Progenitor cell of endocrine pancreas (in vitro differentiated cells): Measurements from ENCODE around the gene CDKN1A. TPM values are rescaled to one million over a fixed set of nuclear protein-coding genes. Genes with fewer than 3 reads are reported as not detected.

Source experiments
- DNase-seq: peaks from one replicate; pipeline ENCODE4 v3.0.0; 2021; ENCODE audit warnings: low spot score; ENCODE audit not compliant: unreplicated experiment
- H3K27ac Mint-ChIP-seq: 2 replicates; pipeline ENCODE4 v1.8.0; 2021; ENCODE audit warnings: mild to moderate bottlenecking, moderate library complexity, mixed read lengths
- H3K27me3 Mint-ChIP-seq: 2 replicates; pipeline ENCODE4 v1.8.0; 2021; ENCODE audit warnings: mixed read lengths
- H3K36me3 Mint-ChIP-seq: 2 replicates; pipeline ENCODE4 v1.8.0; 2022; ENCODE audit warnings: mixed read lengths; ENCODE audit not compliant: insufficient read depth
- H3K4me1 Mint-ChIP-seq: 2 replicates; pipeline ENCODE4 v1.8.0; 2021; ENCODE audit warnings: low read depth, mixed read lengths
- H3K4me3 Mint-ChIP-seq: 2 replicates; pipeline ENCODE4 v1.8.0; 2021; ENCODE audit warnings: low read depth, mild to moderate bottlenecking, moderate library complexity, mixed read lengths
- H3K9me3 Mint-ChIP-seq: 2 replicates; pipeline ENCODE4 v1.8.0; 2021; ENCODE audit warnings: low read depth, mixed read lengths
- CTCF ChIP-seq: fragments of 200-600 bp; sonication (generic); IDR thresholded peaks from one replicate; pipeline ENCODE4 v1.5.0; 2021; ENCODE audit warnings: antibody characterized with exemption, mild to moderate bottlenecking; ENCODE audit not compliant: unreplicated experiment
- total RNA-seq: library from RNA; stranded (reverse); gene quantifications from 2 replicates; pipeline ENCODE4 v1.2.1, GENCODE V29; 2021

The CDKN1A gene
- total RNA-seq, 1 donor from 2014 or later, result 12.4 TPM

DNA sequence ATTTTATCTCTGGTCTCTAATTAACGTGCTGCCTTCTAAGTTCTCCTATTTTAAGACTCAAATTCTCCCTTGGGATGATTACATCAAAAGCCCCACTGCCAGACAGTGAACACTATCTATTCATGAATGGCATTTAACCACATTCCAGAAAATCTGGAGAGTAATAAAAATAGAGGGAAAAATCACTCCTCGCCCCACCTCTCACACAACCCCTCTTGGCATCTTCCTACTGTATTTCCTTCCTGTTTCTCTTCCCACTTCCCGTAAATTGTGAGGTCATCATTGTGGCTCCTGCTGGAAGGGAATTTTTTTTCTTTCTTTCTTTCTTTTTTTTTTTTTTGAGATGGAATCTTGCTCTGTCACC lies 50.6 kb downstream of the CDKN1A start:
- H3K4me1 Mint-ChIP-seq, result no peaks in the 10 kb centered on the region
- no peak for TF ChIP-seq CTCF
- DNase-seq, result no peak
- no peaks in the 10 kb centered on the region for H3K36me3 Mint-ChIP-seq
- no peak overlapping the region for H3K27ac Mint-ChIP-seq
- peaks cover 9% of the 10 kb centered on the region for H3K27me3 Mint-ChIP-seq
- H3K9me3 Mint-ChIP-seq, result no peaks in the 10 kb centered on the region
- no peak overlapping the region for H3K4me3 Mint-ChIP-seq

DNA sequence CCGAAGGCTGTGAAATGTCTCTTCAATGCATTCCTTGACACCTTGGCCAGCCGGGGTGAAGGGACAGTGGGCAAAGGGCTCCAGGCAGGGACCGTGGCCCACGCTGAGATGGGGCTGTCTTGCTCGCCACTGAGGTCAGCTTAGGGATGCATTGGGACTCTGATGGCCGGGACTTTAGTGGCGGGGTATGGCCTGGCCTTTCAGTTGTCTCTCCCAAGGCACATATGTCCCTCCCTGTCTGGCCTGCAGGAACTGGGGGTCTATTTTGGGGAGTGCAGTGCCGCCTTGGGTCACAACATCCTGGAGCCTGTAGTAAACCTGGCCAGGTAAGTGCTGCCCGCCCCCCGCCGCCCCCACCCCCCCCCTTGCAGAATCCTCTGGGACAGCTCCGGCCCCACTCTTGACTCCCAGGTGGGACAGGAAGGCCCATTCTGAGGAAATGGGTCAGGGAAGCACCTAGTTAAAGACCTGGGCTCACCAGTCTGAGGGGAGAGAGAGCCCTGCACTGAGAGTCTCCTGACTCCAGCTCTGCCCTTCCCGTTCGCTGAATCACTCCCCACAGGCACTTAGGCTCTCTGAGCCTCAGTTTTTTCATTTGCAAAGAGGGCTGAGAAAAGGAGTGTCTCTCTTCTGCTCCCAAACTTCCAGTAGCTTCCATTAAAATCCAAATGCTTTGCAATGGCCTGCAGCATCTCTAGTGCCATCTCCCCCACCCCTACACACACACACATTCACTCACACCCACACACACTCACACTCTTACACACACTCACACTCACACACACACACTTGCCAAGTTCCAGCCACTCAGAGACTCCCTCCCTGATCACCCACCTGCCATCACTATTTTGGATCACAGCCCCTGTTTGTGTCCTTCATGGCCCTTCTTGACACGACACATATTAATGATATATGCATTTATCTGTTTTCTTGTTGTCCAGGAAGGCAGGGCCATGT lies 52.2 kb downstream of the CDKN1A start:
- H3K36me3 Mint-ChIP-seq, result no peaks in the 10 kb centered on the region
- H3K9me3 Mint-ChIP-seq, result no peaks in the 10 kb centered on the region
- TF ChIP-seq CTCF, result no peak
- H3K4me1 Mint-ChIP-seq, result no peaks in the 10 kb centered on the region
- DNase-seq, result no peak
- H3K27me3 Mint-ChIP-seq, result peaks cover 16% of the 10 kb centered on the region
- H3K27ac Mint-ChIP-seq, result no peak overlapping the region
- no peak overlapping the region for H3K4me3 Mint-ChIP-seq

GRCh38 chr6:36731622-36732310 lies 53.3 kb downstream of the CDKN1A start:
- TF ChIP-seq CTCF, result no peak
- H3K27me3 Mint-ChIP-seq, result peaks cover 16% of the 10 kb centered on the region
- DNase-seq, result no peak
- H3K9me3 Mint-ChIP-seq, result no peaks in the 10 kb centered on the region
- H3K4me3 Mint-ChIP-seq, result no peak overlapping the region
- H3K27ac Mint-ChIP-seq, result no peak overlapping the region
- no peaks in the 10 kb centered on the region for H3K4me1 Mint-ChIP-seq
- H3K36me3 Mint-ChIP-seq, result no peaks in the 10 kb centered on the region

- TF ChIP-seq CTCF, result no peak
- H3K4me3 Mint-ChIP-seq, result no peak overlapping the region
- no peak for DNase-seq
- no peak overlapping the region for H3K27ac Mint-ChIP-seq
- H3K9me3 Mint-ChIP-seq, result no peaks in the 10 kb centered on the region
- H3K4me1 Mint-ChIP-seq, result no peaks in the 10 kb centered on the region
- H3K27me3 Mint-ChIP-seq, result peaks cover 16% of the 10 kb centered on the region
- no peaks in the 10 kb centered on the region for H3K36me3 Mint-ChIP-seq
Measured at GRCh38 chr6:36733300-36733699, 54.8 kb downstream of the CDKN1A start.

- H3K27ac Mint-ChIP-seq, result no peak overlapping the region
- no peaks in the 10 kb centered on the region for H3K4me1 Mint-ChIP-seq
- peaks cover 14% of the 10 kb centered on the region for H3K27me3 Mint-ChIP-seq
- no peak for DNase-seq
- H3K4me3 Mint-ChIP-seq, result no peak overlapping the region
- no peaks in the 10 kb centered on the region for H3K9me3 Mint-ChIP-seq
- no peak for TF ChIP-seq CTCF
- H3K36me3 Mint-ChIP-seq, result no peaks in the 10 kb centered on the region
Measured at GRCh38 chr6:36734486-36735060, 56.1 kb downstream of the CDKN1A start.
